HL-60 (cell line): ENCODE measurements around the gene TP53TG5.
"Not testable (repeated sequence)": the region's sequence is repeated elsewhere in the genome, so short reads cannot be mapped to it uniquely, and the experiment has no call there.

Source experiments
- DNase-seq, 2 experiments: peaks; one replicate each; pipeline ENCODE4 v3.0.0-alpha.2; 2010 to 2020; ENCODE audit warnings: low read depth in 1 of 2, low spot score in 1 of 2
- H3K27ac ChIP-seq: fragments of 250-450 bp; sonication (Bioruptor Pico); replicated peaks from 2 replicates; pipeline ENCODE4 v1.5.1; 2020; ENCODE audit warnings: mild to moderate bottlenecking, moderate library complexity
- H3K27me3 ChIP-seq: fragments of 250-450 bp; sonication (Bioruptor Pico); 2 replicates; pipeline ENCODE4 v1.5.1; 2021; ENCODE audit warnings: mild to moderate bottlenecking, moderate library complexity; ENCODE audit not compliant: insufficient read depth, poor library complexity, severe bottlenecking
- H3K4me3 ChIP-seq: replicated peaks from 2 replicates; pipeline ENCODE4 v1.5.1; 2011; ENCODE audit warnings: mild to moderate bottlenecking, control low read depth, low read length; ENCODE audit not compliant: insufficient read depth
- GABPA ChIP-seq: IDR thresholded peaks from 2 replicates; pipeline ENCODE4 v1.6.1; 2012; ENCODE audit warnings: low read depth
- POLR2AphosphoS5 ChIP-seq: IDR thresholded peaks from 2 replicates; pipeline ENCODE4 v1.6.1; 2012; ENCODE audit warnings: low read depth
- SPI1 ChIP-seq: IDR thresholded peaks from 2 replicates; pipeline ENCODE4 v1.6.1; 2012; ENCODE audit warnings: low read depth, mild to moderate bottlenecking, borderline replicate concordance
- TF ChIP-seq, protein P1 (sequence below): IDR thresholded peaks from one replicate; pipeline ENCODE4 v1.5.1; 2011; ENCODE audit warnings: low read length, control low read depth, inconsistent platforms; ENCODE audit not compliant: insufficient read depth
- TF ChIP-seq, protein P2 (sequence below): IDR thresholded peaks from 2 replicates; pipeline ENCODE4 v1.6.1; 2012; ENCODE audit warnings: low read depth; ENCODE audit not compliant: insufficient replicate concordance

Gene TP53TG5

DNA sequence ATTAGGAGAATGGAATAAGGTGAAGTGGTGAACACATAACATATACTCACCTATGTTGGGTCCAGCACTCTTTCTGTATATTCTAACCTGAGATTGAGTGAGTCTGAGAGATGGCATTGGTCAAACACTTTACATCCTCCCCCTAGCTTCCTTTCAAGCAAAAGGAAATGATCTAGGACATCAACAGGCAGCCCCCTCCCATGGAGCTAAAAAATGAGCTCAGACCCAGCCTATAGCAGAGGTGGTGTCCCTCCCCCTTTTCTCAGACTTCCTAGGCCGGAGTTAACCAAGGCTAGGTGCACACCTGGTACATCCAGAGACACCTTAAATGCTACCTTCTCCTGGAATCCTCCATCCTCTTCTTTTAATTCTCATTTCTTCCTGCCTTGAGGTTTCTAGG, 24.4 kb downstream of the TP53TG5 start:
- Histone ChIP-seq H3K27me3 (peaks cover 2% of the 10 kb centered on the region), H3K27ac (no peak overlapping the region), H3K4me3 (no peak overlapping the region)
- DNase-seq = no peak
- TF ChIP-seq POLR2AphosphoS5 = no peak
- TF ChIP-seq, protein P1, sequence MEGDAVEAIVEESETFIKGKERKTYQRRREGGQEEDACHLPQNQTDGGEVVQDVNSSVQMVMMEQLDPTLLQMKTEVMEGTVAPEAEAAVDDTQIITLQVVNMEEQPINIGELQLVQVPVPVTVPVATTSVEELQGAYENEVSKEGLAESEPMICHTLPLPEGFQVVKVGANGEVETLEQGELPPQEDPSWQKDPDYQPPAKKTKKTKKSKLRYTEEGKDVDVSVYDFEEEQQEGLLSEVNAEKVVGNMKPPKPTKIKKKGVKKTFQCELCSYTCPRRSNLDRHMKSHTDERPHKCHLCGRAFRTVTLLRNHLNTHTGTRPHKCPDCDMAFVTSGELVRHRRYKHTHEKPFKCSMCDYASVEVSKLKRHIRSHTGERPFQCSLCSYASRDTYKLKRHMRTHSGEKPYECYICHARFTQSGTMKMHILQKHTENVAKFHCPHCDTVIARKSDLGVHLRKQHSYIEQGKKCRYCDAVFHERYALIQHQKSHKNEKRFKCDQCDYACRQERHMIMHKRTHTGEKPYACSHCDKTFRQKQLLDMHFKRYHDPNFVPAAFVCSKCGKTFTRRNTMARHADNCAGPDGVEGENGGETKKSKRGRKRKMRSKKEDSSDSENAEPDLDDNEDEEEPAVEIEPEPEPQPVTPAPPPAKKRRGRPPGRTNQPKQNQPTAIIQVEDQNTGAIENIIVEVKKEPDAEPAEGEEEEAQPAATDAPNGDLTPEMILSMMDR = no peak
- TF ChIP-seq, protein P2, sequence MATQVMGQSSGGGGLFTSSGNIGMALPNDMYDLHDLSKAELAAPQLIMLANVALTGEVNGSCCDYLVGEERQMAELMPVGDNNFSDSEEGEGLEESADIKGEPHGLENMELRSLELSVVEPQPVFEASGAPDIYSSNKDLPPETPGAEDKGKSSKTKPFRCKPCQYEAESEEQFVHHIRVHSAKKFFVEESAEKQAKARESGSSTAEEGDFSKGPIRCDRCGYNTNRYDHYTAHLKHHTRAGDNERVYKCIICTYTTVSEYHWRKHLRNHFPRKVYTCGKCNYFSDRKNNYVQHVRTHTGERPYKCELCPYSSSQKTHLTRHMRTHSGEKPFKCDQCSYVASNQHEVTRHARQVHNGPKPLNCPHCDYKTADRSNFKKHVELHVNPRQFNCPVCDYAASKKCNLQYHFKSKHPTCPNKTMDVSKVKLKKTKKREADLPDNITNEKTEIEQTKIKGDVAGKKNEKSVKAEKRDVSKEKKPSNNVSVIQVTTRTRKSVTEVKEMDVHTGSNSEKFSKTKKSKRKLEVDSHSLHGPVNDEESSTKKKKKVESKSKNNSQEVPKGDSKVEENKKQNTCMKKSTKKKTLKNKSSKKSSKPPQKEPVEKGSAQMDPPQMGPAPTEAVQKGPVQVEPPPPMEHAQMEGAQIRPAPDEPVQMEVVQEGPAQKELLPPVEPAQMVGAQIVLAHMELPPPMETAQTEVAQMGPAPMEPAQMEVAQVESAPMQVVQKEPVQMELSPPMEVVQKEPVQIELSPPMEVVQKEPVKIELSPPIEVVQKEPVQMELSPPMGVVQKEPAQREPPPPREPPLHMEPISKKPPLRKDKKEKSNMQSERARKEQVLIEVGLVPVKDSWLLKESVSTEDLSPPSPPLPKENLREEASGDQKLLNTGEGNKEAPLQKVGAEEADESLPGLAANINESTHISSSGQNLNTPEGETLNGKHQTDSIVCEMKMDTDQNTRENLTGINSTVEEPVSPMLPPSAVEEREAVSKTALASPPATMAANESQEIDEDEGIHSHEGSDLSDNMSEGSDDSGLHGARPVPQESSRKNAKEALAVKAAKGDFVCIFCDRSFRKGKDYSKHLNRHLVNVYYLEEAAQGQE = no peak
- no peak for TF ChIP-seq GABPA
- no peak for TF ChIP-seq SPI1

DNA sequence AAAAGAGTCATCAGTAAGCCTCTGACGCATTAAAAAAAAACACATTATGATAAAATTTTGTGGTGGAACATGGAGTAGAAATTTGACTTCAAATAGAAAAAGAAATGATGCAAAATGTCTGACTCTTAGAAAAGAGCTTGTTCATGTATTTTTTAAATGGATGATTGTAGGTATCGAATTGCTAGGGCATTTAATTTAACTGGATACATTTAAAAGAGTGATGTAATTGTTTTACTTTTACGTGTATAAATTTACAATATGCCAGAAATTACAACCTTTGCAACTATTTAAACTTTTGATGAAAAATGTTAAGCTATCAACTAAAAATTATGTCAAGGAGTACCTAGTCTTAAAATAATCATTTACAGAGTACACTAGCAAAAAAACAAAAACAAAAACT, 25.4 kb downstream of the TP53TG5 start:
- no peak for DNase-seq
- Histone ChIP-seq H3K27me3 (peaks cover 5% of the 10 kb centered on the region), H3K27ac (no peak overlapping the region), H3K4me3 (no peak overlapping the region)
- TF ChIP-seq SPI1 (no peak), POLR2AphosphoS5 (no peak), GABPA (no peak)
- TF ChIP-seq, protein P1 = no peak
- TF ChIP-seq, protein P2 = no peak

DNA sequence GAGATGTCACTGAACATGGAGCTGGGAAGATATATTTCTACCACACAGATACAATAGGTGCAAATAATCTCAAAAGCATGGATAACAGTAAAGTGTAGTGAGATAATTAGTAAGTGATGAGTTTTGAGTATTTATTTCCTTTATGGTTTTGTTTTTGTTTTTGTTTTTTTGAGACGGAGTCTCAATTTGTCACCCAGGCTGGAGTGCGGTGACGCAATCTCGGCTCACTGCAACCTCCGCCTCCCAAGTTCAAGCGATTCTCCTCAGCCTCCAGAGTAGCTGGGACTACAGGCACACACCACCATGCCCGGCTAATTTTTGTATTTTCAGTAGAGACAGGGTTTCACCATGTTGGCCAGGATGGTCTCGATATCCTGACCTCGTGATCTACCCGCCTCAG, 27.3 kb downstream of the TP53TG5 start:
- DNase-seq, H3K27ac ChIP-seq, H3K27me3 ChIP-seq, H3K4me3 ChIP-seq: not testable (repeated sequence)

DNA sequence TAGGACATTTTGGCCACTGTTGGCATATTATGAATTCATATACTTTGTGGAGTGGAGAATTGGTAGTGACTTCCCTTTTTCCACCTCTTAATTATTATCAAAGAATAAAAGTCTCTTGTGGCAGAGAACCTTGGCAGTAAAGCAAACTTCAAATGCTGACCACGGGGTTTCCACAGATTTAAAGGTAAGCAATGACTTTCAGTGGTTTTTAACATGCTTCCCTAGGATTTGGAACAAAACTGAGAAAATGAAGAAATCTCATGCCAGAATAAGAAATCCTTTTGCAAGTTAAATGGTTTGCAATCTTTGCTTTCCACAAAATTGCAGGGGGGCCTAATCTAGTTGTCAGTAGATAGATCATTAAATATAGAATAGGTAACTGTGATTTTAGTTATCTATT, 27.9 kb downstream of the TP53TG5 start:
- Histone ChIP-seq H3K4me3 (no peak overlapping the region), H3K27me3 (peaks cover 10% of the 10 kb centered on the region), H3K27ac (no peak overlapping the region)
- no peak for DNase-seq
- TF ChIP-seq, protein P2 = no peak
- TF ChIP-seq SPI1 = peak; percentile 65
